Kidney (tissue), 14 donors: ENCODE data around the gene ADAMTS12. TPM values are rescaled to one million over a fixed set of nuclear protein-coding genes. Genes with fewer than 3 reads are reported as not detected.

ENCODE experiments used
- DNase-seq, 5 donors: peaks; one replicate each; pipeline ENCODE4 v3.0.0-alpha.2; 2013 to 2020
- FAIRE-seq: peaks from 2 replicates; lab custom pipeline; 2012; peaks lifted over from hg19 to GRCh38; lab: Jason Lieb, UNC
- H3K27ac ChIP-seq, 2 donors: one replicate each; pipeline ENCODE4 v1.7.0; 2013; ENCODE audit warnings: low read depth in 2 of 2, low read length in 2 of 2, inconsistent platforms in 1 of 2
- H3K27me3 ChIP-seq: one replicate; pipeline ENCODE4 v1.7.1; 2013; ENCODE audit warnings: low read length, inconsistent platforms; ENCODE audit not compliant: control insufficient read depth, insufficient read depth
- H3K36me3 ChIP-seq, 3 donors: one replicate each; pipeline versions ENCODE4 v1.7.0 to v1.7.1; 2013; ENCODE audit warnings: low read length in 3 of 3, control low read depth in 1 of 3, inconsistent platforms in 1 of 3; ENCODE audit not compliant: insufficient read depth in 3 of 3, control insufficient read depth in 2 of 3
- H3K4me1 ChIP-seq, 3 donors: one replicate each; pipeline versions ENCODE4 v1.7.0 to v1.7.1; 2013; ENCODE audit warnings: low read length in 3 of 3, inconsistent platforms in 1 of 3, low read depth in 1 of 3; ENCODE audit not compliant: control insufficient read depth in 2 of 3, insufficient read depth in 2 of 3
- H3K4me3 ChIP-seq, 3 donors: one replicate each; pipeline versions ENCODE4 v1.7.0 to v1.8.1; 2013; ENCODE audit warnings: low read length in 3 of 3, control low read depth in 1 of 3, inconsistent platforms in 1 of 3
- H3K9ac ChIP-seq, 3 donors: one replicate each; pipeline versions ENCODE4 v1.7.0 to v1.7.1; 2013; ENCODE audit warnings: low read length in 3 of 3, control low read depth in 1 of 3, inconsistent platforms in 1 of 3
- H3K9me3 ChIP-seq, 3 donors: one replicate each; pipeline versions ENCODE4 v1.7.0 to v1.7.1; 2013; ENCODE audit warnings: low read length in 3 of 3, control low read depth in 1 of 3, inconsistent platforms in 1 of 3; ENCODE audit not compliant: control insufficient read depth in 2 of 3, insufficient read depth in 1 of 3
- intact Hi-C: fragments of 100-400 bp; cut with DNase I; formaldehyde crosslinking; loops from one replicate; pipeline ENCODE4 v1.11.1; 2022
- polyA plus RNA-seq: library from polyadenylated mRNA; stranded (reverse); fragments of 350-450 nt; fragmentation: Illumina TruSeq; extraction: RNeasy Lipid Tissue Mini Kit (QIAGEN cat#74804); gene quantifications from one replicate; pipeline ENCODE4 v1.2.3, GENCODE V29; 2014; ENCODE audit warnings: low read depth, low replicate concordance; ENCODE audit not compliant: insufficient read depth
- total RNA-seq: library from RNA; stranded (reverse); fragmentation: NEBNext Ultra II Directional; extraction: Animal tissue kit (Norgen Biotek cat#: 25700); gene quantifications from one replicate; pipeline ENCODE4 v1.2.1, GENCODE V29; 2021
- TF ChIP-seq, protein P1 (sequence below): IDR thresholded peaks from 3 replicates; pipeline ENCODE4 v1.5.1; 2012; ENCODE audit warnings: mild to moderate bottlenecking, moderate library complexity, borderline replicate concordance; ENCODE audit not compliant: insufficient read depth; ENCODE audit errors: extremely low read depth
- donor health status: control.
- donor health status: control.
- donor health status: control.
- donor health status: control.
- donor health status: control.
- donor health status: DM: yes; HTN: yes; CAD: no.
- donor health status: Normal renal cell carcinoma (clear cell type).

ADAMTS12 gene
- total and polyA plus RNA-seq, 2 donors from 2014 or later, result 0.75 to 2.0 TPM

DNA sequence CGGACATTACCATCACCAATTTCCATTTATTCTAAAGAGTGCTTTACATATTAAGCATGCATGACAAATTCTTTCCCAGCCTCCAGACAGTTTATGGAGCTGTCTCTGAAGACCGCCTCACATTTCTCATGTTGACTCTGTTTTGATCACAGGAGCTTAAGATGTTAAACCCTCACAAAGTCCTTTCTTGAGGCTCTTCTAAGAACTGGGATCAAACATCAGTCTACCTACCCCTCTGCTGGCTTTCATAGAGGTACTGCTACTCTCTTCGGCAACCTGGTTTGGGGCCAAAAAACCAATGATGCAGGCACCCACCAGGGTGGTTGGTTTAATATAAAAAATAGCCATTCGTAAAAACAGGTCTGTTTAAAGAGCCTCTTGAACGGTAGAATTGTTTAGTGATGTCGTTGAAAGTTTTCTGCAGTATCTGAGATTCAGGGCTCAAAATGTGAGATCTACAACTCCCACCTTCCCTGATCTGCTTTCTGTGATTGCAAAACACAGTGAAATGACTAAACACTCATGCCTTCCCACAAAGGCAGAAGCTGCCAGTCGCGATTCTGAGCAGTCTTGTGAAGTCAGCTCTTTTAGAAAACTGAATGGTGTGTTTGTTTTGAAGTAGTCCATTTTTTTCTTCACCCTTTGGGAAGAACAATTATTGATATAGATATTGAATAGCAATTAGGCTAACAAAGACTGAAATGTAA, 47.9 kb upstream of the ADAMTS12 start:
- Histone ChIP-seq H3K4me3 (no peak overlapping the region), H3K4me1 (peaks cover 0 to 13% (median 10%) of the 10 kb centered on the region in 3 donors), H3K9ac (no peak overlapping the region), H3K9me3 (no peaks in the 10 kb centered on the region), H3K36me3 (no peaks in the 10 kb centered on the region), H3K27ac (no peak overlapping the region), H3K27me3 (peaks cover 27% of the 10 kb centered on the region)
- DNase-seq (no peak), FAIRE-seq (no peak)
- TF ChIP-seq, protein P1, sequence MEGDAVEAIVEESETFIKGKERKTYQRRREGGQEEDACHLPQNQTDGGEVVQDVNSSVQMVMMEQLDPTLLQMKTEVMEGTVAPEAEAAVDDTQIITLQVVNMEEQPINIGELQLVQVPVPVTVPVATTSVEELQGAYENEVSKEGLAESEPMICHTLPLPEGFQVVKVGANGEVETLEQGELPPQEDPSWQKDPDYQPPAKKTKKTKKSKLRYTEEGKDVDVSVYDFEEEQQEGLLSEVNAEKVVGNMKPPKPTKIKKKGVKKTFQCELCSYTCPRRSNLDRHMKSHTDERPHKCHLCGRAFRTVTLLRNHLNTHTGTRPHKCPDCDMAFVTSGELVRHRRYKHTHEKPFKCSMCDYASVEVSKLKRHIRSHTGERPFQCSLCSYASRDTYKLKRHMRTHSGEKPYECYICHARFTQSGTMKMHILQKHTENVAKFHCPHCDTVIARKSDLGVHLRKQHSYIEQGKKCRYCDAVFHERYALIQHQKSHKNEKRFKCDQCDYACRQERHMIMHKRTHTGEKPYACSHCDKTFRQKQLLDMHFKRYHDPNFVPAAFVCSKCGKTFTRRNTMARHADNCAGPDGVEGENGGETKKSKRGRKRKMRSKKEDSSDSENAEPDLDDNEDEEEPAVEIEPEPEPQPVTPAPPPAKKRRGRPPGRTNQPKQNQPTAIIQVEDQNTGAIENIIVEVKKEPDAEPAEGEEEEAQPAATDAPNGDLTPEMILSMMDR, result no peak
- intact Hi-C loops, result no loop called here

DNA sequence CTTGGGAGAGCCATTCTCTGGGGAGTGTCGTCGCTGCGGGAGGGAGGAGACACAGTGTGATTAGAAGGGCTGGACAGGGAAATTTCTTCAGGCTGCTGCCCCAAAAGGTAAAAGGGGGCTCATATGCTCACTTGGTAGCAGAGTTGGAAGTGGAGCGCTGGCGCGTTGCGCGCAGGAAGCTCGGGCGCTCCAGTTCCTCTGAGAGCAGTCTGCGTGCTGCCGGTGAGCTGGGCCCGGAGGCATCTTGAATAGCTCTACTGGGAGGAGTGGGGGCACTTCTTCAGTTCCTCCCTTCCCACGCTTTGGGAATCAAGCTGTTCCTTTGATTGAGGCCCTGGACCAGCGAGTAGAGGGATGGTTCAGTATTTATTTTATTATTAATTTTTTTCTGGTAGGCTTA, 47.1 kb upstream of the ADAMTS12 start:
- peaks cover 27% of the 10 kb centered on the region for H3K27me3 ChIP-seq

DNA sequence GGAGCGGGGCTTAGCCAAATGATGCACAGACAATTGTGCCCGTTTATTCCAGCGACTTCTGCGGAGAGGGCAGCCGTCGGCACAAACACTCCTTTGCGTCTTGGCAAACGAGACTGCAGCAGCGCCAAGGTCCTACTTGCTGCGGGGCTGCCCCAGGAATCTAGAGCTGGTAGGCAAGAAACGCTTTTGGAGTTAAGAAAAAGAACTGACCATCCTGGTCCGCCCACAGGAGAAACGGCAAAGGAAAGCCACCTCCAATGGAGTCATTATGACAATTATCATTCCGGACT, 46.7 kb upstream of the ADAMTS12 start:
- DNase-seq (no peak), FAIRE-seq (no peak)
- peaks cover 0 to 13% (median 10%) of the 10 kb centered on the region in 3 donors for H3K4me1 ChIP-seq
- no peaks in the 10 kb centered on the region for H3K36me3 ChIP-seq
- no peak overlapping the region for H3K27ac ChIP-seq
- no peak overlapping the region for H3K4me3 ChIP-seq
- TF ChIP-seq, protein P1, result no peak
- intact Hi-C loops, result no loop called here
- H3K9ac ChIP-seq, result no peak overlapping the region
- H3K27me3 ChIP-seq, result peaks cover 27% of the 10 kb centered on the region
- H3K9me3 ChIP-seq, result no peaks in the 10 kb centered on the region

More for the DNA sequence above, 47.1 kb upstream of the ADAMTS12 start:
- DNase-seq (no peak), FAIRE-seq (no peak)
- intact Hi-C loops, result no loop called here
- no peak overlapping the region for H3K27ac ChIP-seq
- H3K9ac ChIP-seq, result no peak overlapping the region
- peaks cover 0 to 13% (median 10%) of the 10 kb centered on the region in 3 donors for H3K4me1 ChIP-seq
- no peaks in the 10 kb centered on the region for H3K9me3 ChIP-seq
- H3K4me3 ChIP-seq, result no peak overlapping the region
- no peaks in the 10 kb centered on the region for H3K36me3 ChIP-seq
- TF ChIP-seq, protein P1, result no peak
